ENCODE measurements around the gene TCEAL2. TPM values are rescaled to one million over a fixed set of nuclear protein-coding genes. Genes with fewer than 3 reads are reported as not detected.
"Not testable (repeated sequence)": the region's sequence is repeated elsewhere in the genome, so short reads cannot be mapped to it uniquely, and the experiment has no call there.

The TCEAL2 gene
- polyA plus RNA-seq, 2 of the 4 experiments (the other 2 are of a cell fraction) = not detected

DNA sequence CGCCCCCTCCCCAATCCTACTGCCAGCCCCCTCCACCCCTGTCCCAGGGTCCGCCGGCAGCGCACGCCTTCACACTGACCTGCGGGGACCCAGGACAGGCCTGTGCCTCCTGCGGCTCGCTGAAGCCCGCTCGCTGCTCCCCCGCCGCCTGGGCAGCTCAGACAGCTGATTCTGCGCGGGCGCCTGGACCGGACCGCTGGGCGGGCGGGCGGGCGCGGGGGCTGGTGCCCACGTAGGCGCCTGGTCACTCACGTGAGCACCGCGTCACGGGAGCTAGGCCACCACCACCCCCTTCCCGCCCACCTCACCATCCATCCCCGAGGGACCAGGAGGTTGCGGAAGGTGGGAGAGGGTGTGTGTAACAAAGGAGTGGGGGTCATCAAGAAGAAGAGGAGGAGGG is 16.8 kb downstream of the TCEAL2 start, which contains the start of gene TCEAL6:
Gene TCEAL6 (minus strand): TSS at position 208 of the 400 bp plus-strand sequence.
- POLR2A ChIA-PET; CTCF ChIA-PET; H3K27ac ChIP-seq; H3K4me2 ChIP-seq; DNase-seq (ENCODE audit: low read depth in 1 of 2, low spot score in 1 of 2); H3K9me3 ChIP-seq; ATAC-seq; H3K4me3 ChIP-seq; H3K4me1 ChIP-seq; FAIRE-seq: not testable (repeated sequence)
- 20% methylated on average over 1 of the region's 31 CpGs for WGBS (ENCODE audit: missing lambda C conversion rate)

- no peak for FAIRE-seq
- H3K4me1 ChIP-seq = no peaks in the 10 kb centered on the region
- ATAC-seq = no peak
- 24% methylated on average over 11 of the region's 11 CpGs for WGBS (ENCODE audit: missing lambda C conversion rate)
- ChIA-PET POLR2A (no interaction called here), CTCF (interaction anchor here (0.6 kb wide), 1 partner anchor 745 kb away, joined by 3 read pairs; no protein-coding TSS in a partner anchor)
- no peak for DNase-seq (ENCODE audit: low read depth in 1 of 2, low spot score in 1 of 2)
- no peak overlapping the region for H3K4me3 ChIP-seq
- TF ChIP-seq FOXS1 (CRISPR knock-in tag; IDR thresholded peaks at IDR 0.05) (no peak), HOXA7 (CRISPR knock-in tag; IDR thresholded peaks at IDR 0.05) (no peak), E2F6 (IDR thresholded peaks at IDR 0.05; ENCODE audit: borderline replicate concordance, low read depth) (no peak)
- no peak overlapping the region for H3K4me2 ChIP-seq
- no peaks in the 10 kb centered on the region for H3K9me3 ChIP-seq
- no peak overlapping the region for H3K27ac ChIP-seq
These were observed 28.9 kb downstream of the TCEAL2 start for GRCh38 chrX:102154218-102154860.

GRCh38 chrX:102154900-102155805 is 29.7 kb downstream of the TCEAL2 start:
- CTCF ChIA-PET = no interaction called here

DNA sequence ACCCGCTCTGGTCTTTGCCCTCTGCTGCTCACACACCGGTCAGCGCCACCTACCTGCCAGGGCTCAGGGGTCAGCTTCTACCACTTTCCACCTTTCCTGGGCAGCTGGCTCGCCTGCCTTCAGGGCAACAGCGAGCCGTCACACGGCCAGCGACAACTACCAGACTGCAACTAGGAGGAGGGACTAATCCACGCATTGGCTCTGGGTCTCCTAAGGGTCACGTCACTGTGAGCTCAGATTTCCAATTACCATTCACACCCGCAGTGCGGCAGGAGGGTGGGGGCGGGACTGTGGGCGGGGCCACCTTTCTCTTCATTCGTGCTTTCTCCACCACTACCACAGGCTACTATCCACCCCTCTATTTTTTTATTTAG is 30.3 kb downstream of the TCEAL2 start, which contains the start of gene BEX5:
Gene BEX5 (minus strand): TSS at position 172 of the 374 bp plus-strand sequence. CDS start 1,712 bp downstream, outside the sequence.
- ChIA-PET CTCF (no interaction called here), POLR2A (interaction anchor here (0.6 kb wide), 1 partner anchor 443 kb away, joined by 4 read pairs; no protein-coding TSS in a partner anchor)
- FAIRE-seq = no peak
- H3K4me2 ChIP-seq = no peak within 1 kb of the TSS; the same call in 2 of the 3 replicates
- no peaks in the 10 kb centered on the region for H3K4me1 ChIP-seq
- H3K27ac ChIP-seq = no peak within 1 kb of the TSS
- H3K4me3 ChIP-seq = no peak within 1 kb of the TSS
- DNase-seq (ENCODE audit: low read depth in 1 of 2, low spot score in 1 of 2) = no peak
- 30% methylated on average over 15 of the region's 15 CpGs for WGBS (ENCODE audit: missing lambda C conversion rate)
- ATAC-seq = no peak
- H3K9me3 ChIP-seq = no peaks in the 10 kb centered on the region
- TF ChIP-seq CHD2 (IDR thresholded peaks at IDR 0.05; ENCODE audit: low read length, partially characterized antibody) (no peak), RCOR1 (IDR thresholded peaks at IDR 0.05; ENCODE audit: low read depth, low read length) (no peak), FOSB (CRISPR knock-in tag; IDR thresholded peaks at IDR 0.05) (no peak), RAD21 (conservative IDR thresholded peaks at IDR 0.05 in 1 of 2, IDR thresholded peaks at IDR 0.05 in 1 of 2) (no peak), MAFK (IDR thresholded peaks at IDR 0.05; ENCODE audit: partially characterized antibody) (no peak), CTCF (IDR thresholded peaks at IDR 0.05) (no peak), EHMT2 (IDR thresholded peaks at IDR 0.05; ENCODE audit: low read depth) (no peak), E2F6 (IDR thresholded peaks at IDR 0.05; ENCODE audit: borderline replicate concordance, low read depth) (no peak), CEBPB (IDR thresholded peaks at IDR 0.05) (no peak)
- TF ChIP-seq, protein P1, sequence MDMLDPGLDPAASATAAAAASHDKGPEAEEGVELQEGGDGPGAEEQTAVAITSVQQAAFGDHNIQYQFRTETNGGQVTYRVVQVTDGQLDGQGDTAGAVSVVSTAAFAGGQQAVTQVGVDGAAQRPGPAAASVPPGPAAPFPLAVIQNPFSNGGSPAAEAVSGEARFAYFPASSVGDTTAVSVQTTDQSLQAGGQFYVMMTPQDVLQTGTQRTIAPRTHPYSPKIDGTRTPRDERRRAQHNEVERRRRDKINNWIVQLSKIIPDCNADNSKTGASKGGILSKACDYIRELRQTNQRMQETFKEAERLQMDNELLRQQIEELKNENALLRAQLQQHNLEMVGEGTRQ (IDR thresholded peaks at IDR 0.05) = no peak
- TF ChIP-seq, protein P2, sequence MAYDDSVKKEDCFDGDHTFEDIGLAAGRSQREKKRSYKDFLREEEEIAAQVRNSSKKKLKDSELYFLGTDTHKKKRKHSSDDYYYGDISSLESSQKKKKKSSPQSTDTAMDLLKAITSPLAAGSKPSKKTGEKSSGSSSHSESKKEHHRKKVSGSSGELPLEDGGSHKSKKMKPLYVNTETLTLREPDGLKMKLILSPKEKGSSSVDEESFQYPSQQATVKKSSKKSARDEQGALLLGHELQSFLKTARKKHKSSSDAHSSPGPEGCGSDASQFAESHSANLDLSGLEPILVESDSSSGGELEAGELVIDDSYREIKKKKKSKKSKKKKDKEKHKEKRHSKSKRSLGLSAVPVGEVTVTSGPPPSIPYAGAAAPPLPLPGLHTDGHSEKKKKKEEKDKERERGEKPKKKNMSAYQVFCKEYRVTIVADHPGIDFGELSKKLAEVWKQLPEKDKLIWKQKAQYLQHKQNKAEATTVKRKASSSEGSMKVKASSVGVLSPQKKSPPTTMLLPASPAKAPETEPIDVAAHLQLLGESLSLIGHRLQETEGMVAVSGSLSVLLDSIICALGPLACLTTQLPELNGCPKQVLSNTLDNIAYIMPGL (CRISPR knock-in tag; IDR thresholded peaks at IDR 0.05; ENCODE audit: borderline replicate concordance) = no peak

More at GRCh38 chrX:102154900-102155805, 29.7 kb downstream of the TCEAL2 start:
- WGBS (ENCODE audit: missing lambda C conversion rate) = 43% methylated on average over 26 of the region's 32 CpGs
- no peak for FAIRE-seq
- no peak overlapping the region for H3K4me3 ChIP-seq
- H3K9me3 ChIP-seq = no peaks in the 10 kb centered on the region
- no peaks in the 10 kb centered on the region for H3K4me1 ChIP-seq
- POLR2A ChIA-PET = interaction anchor here (0.6 kb wide), 1 partner anchor 444 kb away, joined by 4 read pairs; no protein-coding TSS in a partner anchor
- TF ChIP-seq CBX2 (IDR thresholded peaks at IDR 0.05; ENCODE audit: borderline replicate concordance, low read depth) = no peak
- TF ChIP-seq ATOH8 (CRISPR knock-in tag; IDR thresholded peaks at IDR 0.05; ENCODE audit: low read depth) = no peak
- TF ChIP-seq POLR2A (IDR thresholded peaks at IDR 0.05; ENCODE audit: low read length) = no peak
- TF ChIP-seq HOXB13 (CRISPR knock-in tag; IDR thresholded peaks at IDR 0.05; ENCODE audit: low read depth) = no peak
- no peak for TF ChIP-seq EHMT2 (IDR thresholded peaks at IDR 0.05; ENCODE audit: low read depth)
- TF ChIP-seq BHLHE40 (IDR thresholded peaks at IDR 0.05; ENCODE audit: low read depth, low read length) = no peak
- no peak for TF ChIP-seq HOXB5 (CRISPR knock-in tag; IDR thresholded peaks at IDR 0.05)
- no peak for TF ChIP-seq EP300 (IDR thresholded peaks at IDR 0.05)
- no peak for TF ChIP-seq KDM5A (IDR thresholded peaks at IDR 0.05)
- TF ChIP-seq RCOR1 (IDR thresholded peaks at IDR 0.05; ENCODE audit: low read depth, low read length) = no peak
- TF ChIP-seq, protein P3, sequence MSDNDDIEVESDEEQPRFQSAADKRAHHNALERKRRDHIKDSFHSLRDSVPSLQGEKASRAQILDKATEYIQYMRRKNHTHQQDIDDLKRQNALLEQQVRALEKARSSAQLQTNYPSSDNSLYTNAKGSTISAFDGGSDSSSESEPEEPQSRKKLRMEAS (IDR thresholded peaks at IDR 0.05) = no peak
- H3K27ac ChIP-seq = no peak overlapping the region
- ATAC-seq = no peak
- no peak for DNase-seq (ENCODE audit: low read depth in 1 of 2, low spot score in 1 of 2)
- H3K4me2 ChIP-seq = no peak overlapping the region; the same call in 2 of the 3 replicates
